Nephron (organoid): ENCODE results near the gene SUPT3H.

Experiments
- H3K27ac Mint-ChIP-seq, 3 experiments: 2 replicates each; pipeline ENCODE4 v1.8.0; 2020; ENCODE audit warnings: mixed read lengths in 3 of 3, mild to moderate bottlenecking in 2 of 3, moderate library complexity in 1 of 3
- H3K27me3 Mint-ChIP-seq: 2 replicates; pipeline ENCODE4 v1.8.0; 2021; ENCODE audit warnings: low read depth, mild to moderate bottlenecking, moderate library complexity, mixed read lengths
- H3K36me3 Mint-ChIP-seq: 2 replicates; pipeline ENCODE4 v1.8.0; 2020; ENCODE audit warnings: low read depth, mixed read lengths
- H3K4me1 Mint-ChIP-seq: 2 replicates; pipeline ENCODE4 v1.8.0; 2020; ENCODE audit warnings: mixed read lengths
- H3K4me3 Mint-ChIP-seq, 3 experiments: 2 replicates each; pipeline ENCODE4 v1.8.0; 2020; ENCODE audit warnings: mild to moderate bottlenecking in 3 of 3, mixed read lengths in 3 of 3, moderate library complexity in 2 of 3
- H3K9me3 Mint-ChIP-seq: 2 replicates; pipeline ENCODE4 v1.8.0; 2020; ENCODE audit warnings: mixed read lengths
- TF ChIP-seq, protein P1 (sequence below), 3 experiments: fragments of 200-600 bp; sonication (generic); IDR thresholded peaks; one replicate each; pipeline ENCODE4 v1.5.0; 2021; ENCODE audit warnings: antibody characterized with exemption in 3 of 3; ENCODE audit not compliant: unreplicated experiment in 3 of 3

SUPT3H gene

DNA sequence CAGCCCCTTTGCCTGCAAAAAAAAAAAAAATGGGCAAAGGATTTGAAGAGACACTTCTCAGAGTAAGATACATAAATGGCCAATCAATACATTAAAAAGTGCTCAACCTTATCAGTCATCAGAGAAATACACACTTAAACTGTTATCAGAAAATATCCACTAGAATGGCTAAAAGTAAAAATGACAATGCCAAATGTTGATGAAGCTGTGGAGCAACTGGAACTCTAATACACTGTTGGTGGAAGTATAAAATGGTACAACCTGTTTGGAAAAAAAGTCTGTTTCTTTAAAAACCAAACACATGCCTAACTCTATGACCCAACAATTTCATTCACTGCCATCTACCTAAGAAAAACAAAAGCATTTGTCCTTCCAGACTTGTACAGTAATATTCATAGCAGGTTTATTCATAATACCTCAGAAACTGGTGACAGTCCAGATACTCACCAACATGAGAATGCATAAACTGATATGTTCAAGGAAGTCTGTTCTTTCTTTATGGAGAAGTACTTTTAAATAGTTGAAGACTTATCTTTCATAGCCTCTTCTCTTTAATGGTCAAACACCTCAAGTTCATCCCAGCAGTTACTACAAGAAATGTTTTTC, 428.0 kb downstream of the SUPT3H start:
- H3K27ac Mint-ChIP-seq = no peak overlapping the region
- H3K27me3 Mint-ChIP-seq = no peaks in the 10 kb centered on the region
- H3K4me1 Mint-ChIP-seq = no peaks in the 10 kb centered on the region
- peaks cover 74% of the 10 kb centered on the region for H3K36me3 Mint-ChIP-seq
- TF ChIP-seq, protein P1, sequence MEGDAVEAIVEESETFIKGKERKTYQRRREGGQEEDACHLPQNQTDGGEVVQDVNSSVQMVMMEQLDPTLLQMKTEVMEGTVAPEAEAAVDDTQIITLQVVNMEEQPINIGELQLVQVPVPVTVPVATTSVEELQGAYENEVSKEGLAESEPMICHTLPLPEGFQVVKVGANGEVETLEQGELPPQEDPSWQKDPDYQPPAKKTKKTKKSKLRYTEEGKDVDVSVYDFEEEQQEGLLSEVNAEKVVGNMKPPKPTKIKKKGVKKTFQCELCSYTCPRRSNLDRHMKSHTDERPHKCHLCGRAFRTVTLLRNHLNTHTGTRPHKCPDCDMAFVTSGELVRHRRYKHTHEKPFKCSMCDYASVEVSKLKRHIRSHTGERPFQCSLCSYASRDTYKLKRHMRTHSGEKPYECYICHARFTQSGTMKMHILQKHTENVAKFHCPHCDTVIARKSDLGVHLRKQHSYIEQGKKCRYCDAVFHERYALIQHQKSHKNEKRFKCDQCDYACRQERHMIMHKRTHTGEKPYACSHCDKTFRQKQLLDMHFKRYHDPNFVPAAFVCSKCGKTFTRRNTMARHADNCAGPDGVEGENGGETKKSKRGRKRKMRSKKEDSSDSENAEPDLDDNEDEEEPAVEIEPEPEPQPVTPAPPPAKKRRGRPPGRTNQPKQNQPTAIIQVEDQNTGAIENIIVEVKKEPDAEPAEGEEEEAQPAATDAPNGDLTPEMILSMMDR (IDR thresholded peaks at IDR 0.05; ENCODE audit: unreplicated experiment in 3 of 3) = no peak
- H3K4me3 Mint-ChIP-seq = no peak overlapping the region
- peaks cover 43% of the 10 kb centered on the region for H3K9me3 Mint-ChIP-seq

DNA sequence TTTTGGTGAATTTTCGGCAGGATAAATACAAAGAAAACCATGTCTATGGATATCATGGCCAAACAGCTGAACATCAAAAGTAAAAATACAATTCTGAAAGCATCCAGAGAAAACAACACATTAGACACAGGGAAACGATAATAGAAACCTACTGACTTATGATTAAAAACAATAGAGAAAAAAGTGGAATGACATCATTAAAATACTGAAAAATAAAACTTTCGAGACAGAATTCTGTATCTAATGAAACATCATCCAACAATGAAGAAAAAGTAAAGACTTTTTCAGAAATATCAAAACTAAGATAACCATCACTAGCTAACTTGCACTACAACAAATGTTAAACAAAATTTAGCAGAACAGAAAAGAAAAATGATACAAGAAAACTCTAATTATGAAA, 434.2 kb downstream of the SUPT3H start:
- Mint-ChIP-seq H3K9me3 (peaks cover 62% of the 10 kb centered on the region), H3K36me3 (peaks cover 74% of the 10 kb centered on the region), H3K4me1 (no peaks in the 10 kb centered on the region), H3K27ac (no peak overlapping the region), H3K27me3 (no peaks in the 10 kb centered on the region), H3K4me3 (no peak overlapping the region)
- TF ChIP-seq, protein P1 (IDR thresholded peaks at IDR 0.05; ENCODE audit: unreplicated experiment in 3 of 3) = no peak

DNA sequence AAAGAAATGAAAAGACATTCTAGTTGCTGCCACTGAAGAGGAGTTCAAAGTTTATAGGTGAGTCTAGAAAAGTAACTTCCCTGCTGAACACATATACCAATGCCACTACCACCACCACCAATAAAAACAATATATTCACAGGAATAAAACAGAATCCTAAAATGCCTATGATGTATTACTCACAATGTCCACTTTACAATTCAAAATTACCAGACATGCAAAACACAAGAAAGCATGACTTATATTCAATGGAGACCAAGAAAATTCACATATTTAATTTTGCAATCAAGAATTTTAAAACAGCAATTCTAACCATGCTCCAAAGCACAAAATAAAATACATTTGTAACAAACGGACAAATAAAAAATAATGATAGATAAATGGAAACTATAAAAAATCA, 434.9 kb downstream of the SUPT3H start:
- Mint-ChIP-seq H3K27me3 (no peaks in the 10 kb centered on the region), H3K4me1 (no peaks in the 10 kb centered on the region), H3K36me3 (peaks cover 70% of the 10 kb centered on the region), H3K9me3 (peaks cover 59% of the 10 kb centered on the region), H3K4me3 (no peak overlapping the region), H3K27ac (no peak overlapping the region)
- TF ChIP-seq, protein P1 (IDR thresholded peaks at IDR 0.05; ENCODE audit: unreplicated experiment in 3 of 3) = no peak

DNA sequence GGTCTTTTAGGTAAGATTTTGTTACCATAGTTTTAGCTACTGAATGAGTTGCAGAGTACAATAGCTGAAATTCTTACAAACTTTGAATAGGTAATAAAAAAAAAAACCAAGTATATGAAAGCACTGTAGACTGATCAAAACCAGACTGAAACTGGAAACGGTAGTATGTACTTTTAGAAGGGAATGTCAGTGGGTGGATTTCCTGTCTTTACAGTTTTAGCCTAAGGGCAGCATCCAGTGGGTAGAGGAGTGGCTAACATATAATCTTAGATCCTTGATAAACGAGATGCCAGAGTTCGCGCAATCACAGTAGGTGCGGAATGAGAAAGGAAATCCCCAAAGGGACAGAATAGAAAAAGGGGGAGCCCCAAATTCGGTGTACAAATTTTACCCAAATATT, 435.5 kb downstream of the SUPT3H start:
- Mint-ChIP-seq H3K9me3 (peaks cover 55% of the 10 kb centered on the region), H3K27me3 (no peaks in the 10 kb centered on the region), H3K36me3 (peaks cover 64% of the 10 kb centered on the region), H3K4me3 (no peak overlapping the region), H3K4me1 (no peaks in the 10 kb centered on the region), H3K27ac (no peak overlapping the region)
- TF ChIP-seq, protein P1 (IDR thresholded peaks at IDR 0.05; ENCODE audit: unreplicated experiment in 3 of 3) = no peak

DNA sequence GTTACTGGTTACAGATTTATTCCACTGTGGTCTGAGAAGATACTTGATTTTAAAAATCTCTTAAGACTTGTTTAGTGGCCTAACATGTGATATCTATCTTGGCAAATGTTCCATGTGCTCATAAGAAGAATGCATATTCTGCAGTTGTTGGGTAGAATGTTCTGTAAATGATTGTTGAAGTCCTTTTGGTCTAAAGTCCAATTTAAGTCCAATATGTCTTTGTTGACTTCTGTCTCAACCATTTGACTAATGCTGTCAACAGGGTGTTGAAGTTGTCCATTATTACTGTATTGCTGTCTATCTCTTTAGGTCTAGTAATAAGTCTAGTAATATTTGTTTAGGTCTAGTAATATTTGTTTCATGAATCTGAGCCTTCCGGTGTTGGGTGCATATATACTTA, 437.4 kb downstream of the SUPT3H start:
- Mint-ChIP-seq H3K4me1 (no peaks in the 10 kb centered on the region), H3K9me3 (peaks cover 42% of the 10 kb centered on the region), H3K27ac (no peak overlapping the region), H3K27me3 (no peaks in the 10 kb centered on the region), H3K4me3 (no peak overlapping the region), H3K36me3 (peaks cover 46% of the 10 kb centered on the region)
- TF ChIP-seq, protein P1 (IDR thresholded peaks at IDR 0.05; ENCODE audit: unreplicated experiment in 3 of 3) = no peak

DNA sequence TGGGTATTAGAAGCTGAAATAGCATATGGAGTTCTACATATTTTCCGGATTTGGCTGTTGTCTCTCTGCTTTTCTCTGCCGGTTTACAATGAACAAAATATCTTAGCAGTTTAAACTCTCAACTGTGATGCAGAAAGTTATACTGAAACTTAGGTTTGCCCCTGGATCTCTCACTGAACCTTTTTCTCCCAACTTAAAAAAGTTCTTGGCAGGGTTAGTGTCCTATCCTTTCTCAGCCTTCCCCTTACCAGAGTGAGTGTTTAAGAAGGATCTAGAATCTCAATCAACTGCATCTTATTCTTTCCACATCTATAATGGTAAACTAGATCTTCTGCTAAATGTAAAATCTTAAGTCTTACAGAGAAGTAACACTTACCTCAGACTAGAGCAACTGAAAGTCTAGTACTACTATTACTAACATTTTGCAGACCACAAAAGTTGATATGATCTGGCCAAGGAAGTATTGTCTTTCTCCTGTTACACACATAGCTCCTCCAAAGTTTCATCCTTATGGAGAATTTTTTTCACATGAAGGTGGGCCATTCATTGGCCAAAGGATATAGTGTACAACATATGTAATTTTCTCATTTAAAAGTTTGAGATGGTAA, 441.9 kb downstream of the SUPT3H start:
- H3K4me1 Mint-ChIP-seq = no peaks in the 10 kb centered on the region
- no peaks in the 10 kb centered on the region for H3K27me3 Mint-ChIP-seq
- TF ChIP-seq, protein P1 (IDR thresholded peaks at IDR 0.05; ENCODE audit: unreplicated experiment in 3 of 3) = no peak
- H3K36me3 Mint-ChIP-seq = peaks cover 16% of the 10 kb centered on the region
- H3K27ac Mint-ChIP-seq = no peak overlapping the region
- peaks cover 16% of the 10 kb centered on the region for H3K9me3 Mint-ChIP-seq
- H3K4me3 Mint-ChIP-seq = no peak overlapping the region
